Epithelial cell of proximal tubule (primary cell): Measurements from ENCODE around the gene SUMO4. TPM values are rescaled to one million over a fixed set of nuclear protein-coding genes. Genes with fewer than 3 reads are reported as not detected.

Source experiments
- DNase-seq: peaks from one replicate; pipeline ENCODE4 v3.0.0-alpha.2; 2011; ENCODE audit warnings: low read depth
- H3K4me3 ChIP-seq: 2 replicates; pipeline ENCODE4 v1.5.1; 2011; ENCODE audit warnings: low read depth, mild to moderate bottlenecking, low read length
- total RNA-seq: library from RNA; depleted of rRNA; stranded (reverse); fragments of >200 nt; gene quantifications from 2 replicates; pipeline ENCODE4 v1.2.3, GENCODE V29; 2015
- TF ChIP-seq, protein P1 (sequence below): conservative IDR thresholded peaks from 2 replicates; pipeline ENCODE4 v1.5.1; 2012; ENCODE audit warnings: low read depth, mild to moderate bottlenecking, low read length

SUMO4 gene
- total RNA-seq: not detected in 2 replicates

DNA sequence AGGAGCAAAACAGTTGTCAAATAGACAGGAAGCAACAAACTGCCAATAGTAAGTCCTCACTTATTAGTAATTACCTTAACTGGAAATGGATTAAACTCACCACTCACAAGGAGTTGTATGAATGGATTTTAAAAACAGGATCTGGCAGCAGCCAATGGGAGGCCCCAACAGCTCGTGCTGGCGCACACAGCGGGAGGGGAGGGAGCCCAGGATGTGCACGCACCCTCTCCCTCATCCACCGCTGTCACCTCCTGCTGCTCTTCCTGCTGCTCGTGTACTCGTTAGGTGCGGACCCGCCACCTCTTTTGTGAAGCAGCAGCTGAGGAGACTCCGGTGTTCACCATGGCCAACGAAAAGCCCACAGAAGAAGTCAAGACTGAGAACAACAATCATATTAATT, at the start of gene SUMO4:
SUMO4 (plus strand) TSS at position 213 of the 400 bp plus-strand sequence; CDS start at position 343, 130 bp downstream.
- no peak for DNase-seq
- TF ChIP-seq, protein P1, sequence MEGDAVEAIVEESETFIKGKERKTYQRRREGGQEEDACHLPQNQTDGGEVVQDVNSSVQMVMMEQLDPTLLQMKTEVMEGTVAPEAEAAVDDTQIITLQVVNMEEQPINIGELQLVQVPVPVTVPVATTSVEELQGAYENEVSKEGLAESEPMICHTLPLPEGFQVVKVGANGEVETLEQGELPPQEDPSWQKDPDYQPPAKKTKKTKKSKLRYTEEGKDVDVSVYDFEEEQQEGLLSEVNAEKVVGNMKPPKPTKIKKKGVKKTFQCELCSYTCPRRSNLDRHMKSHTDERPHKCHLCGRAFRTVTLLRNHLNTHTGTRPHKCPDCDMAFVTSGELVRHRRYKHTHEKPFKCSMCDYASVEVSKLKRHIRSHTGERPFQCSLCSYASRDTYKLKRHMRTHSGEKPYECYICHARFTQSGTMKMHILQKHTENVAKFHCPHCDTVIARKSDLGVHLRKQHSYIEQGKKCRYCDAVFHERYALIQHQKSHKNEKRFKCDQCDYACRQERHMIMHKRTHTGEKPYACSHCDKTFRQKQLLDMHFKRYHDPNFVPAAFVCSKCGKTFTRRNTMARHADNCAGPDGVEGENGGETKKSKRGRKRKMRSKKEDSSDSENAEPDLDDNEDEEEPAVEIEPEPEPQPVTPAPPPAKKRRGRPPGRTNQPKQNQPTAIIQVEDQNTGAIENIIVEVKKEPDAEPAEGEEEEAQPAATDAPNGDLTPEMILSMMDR: no peak

DNA sequence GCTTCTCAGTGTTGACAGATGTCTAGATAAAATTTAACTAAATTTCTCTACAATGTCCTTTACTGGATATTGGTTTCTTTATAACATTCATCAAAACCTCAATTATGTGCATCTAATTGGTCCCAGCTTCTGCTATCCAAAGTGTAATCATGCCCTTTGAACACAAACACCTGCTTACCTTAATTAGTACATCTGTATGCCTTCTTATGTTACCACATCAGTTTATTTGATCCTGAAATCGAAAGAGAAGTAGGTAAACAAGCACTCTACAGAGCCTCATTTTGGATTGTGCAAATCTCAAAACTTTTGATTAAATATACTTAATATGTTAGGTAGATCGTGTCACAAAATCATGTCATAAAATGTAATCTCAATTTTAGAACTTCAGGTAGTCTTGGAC, 46.1 kb upstream of the SUMO4 start:
- H3K4me3 ChIP-seq: no peak overlapping the region
- TF ChIP-seq, protein P1: no peak
- DNase-seq: no peak

More for the DNA sequence above, at the start of gene SUMO4:
- no peak within 1 kb of the TSS for H3K4me3 ChIP-seq

DNA sequence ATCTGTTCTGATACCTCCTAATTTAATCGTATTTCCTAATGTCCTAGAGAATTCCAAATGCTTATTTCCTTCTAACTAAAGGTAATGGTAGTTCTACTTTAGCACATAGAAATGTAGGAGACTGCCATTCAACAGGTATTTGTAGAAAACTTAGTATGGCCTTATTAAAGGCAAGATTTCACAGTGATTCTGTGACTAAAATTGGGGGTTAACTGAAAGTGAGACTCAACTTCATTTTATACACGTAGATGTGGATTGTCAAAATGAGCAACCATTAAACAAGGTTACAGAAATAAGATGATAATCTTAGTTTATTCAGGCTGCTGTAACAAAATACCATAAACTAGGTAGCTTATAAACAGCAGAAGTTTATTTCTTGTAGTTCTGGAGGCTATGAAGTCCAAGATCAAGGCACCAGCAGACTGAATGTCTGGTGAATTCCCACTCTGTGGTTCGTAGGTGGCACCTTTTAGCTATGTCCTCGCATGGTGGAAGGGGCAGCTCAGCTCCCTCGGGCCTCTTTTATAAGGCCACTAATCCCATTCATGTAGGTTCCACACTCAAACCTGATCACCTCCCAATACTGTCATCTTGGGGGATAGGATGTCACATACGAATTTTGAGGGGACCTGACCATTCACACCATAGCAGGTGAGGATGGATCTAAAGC, 43.8 kb upstream of the SUMO4 start:
- TF ChIP-seq, protein P1: no peak
- no peak for DNase-seq
- no peak overlapping the region for H3K4me3 ChIP-seq

DNA sequence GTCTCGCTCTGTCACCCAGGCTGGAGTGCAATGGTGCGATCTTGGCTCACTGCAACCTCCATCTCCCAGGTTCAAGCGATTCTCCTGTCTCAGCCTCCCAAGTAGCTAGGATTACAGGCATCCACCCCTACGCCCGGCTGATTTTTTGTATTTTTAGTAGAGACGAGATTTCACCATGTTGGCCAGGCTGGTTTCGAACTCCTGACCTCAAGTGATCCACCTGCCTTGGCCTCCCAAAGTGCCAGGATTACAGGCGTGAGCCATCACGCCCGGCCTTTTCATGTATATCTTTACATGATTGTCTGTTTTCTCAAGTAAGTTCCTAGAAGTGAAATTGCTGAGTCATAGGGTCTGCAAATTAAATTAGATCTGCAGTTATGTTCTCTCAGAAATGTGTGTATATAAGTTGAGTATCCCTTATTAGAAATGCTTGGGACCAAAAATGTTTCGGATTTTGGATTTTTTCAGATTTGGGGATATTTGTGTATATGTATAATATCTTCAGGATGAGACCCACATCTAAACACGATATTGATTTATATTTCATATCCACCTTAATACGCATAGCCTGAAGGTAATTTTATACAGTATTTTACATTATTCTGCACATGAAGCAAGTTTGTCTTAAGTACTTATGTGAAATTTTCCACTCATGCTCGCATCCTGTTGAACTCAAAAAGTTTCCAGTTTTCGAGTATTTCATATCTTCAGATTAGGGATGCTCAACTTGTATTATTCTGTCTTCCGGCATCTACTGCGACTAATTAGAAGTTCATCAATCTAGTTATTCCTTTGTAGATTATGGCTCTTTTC, 42.1 kb upstream of the SUMO4 start:
- no peak overlapping the region for H3K4me3 ChIP-seq
- TF ChIP-seq, protein P1: no peak
- no peak for DNase-seq

DNA sequence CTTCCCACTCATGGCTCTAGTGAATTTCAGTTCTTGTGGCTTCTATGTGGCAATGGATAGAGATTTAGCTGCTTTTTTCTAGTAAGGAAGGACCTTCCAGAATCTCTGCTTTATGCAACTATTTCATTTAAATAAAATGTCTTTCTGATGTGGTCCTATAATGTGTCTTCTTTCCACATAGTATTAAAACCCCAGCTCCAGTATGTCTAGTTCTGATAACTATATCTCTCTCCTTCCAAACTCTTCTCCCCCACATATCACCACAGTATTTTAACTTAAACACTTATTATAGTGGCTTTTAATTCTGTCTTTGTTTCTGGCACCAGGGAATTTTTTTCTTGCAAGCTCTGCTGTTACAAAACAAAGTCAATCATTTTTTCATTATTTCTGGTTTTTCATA, 40.6 kb upstream of the SUMO4 start:
- no peak overlapping the region for H3K4me3 ChIP-seq
- TF ChIP-seq, protein P1: no peak
- DNase-seq: no peak

DNA sequence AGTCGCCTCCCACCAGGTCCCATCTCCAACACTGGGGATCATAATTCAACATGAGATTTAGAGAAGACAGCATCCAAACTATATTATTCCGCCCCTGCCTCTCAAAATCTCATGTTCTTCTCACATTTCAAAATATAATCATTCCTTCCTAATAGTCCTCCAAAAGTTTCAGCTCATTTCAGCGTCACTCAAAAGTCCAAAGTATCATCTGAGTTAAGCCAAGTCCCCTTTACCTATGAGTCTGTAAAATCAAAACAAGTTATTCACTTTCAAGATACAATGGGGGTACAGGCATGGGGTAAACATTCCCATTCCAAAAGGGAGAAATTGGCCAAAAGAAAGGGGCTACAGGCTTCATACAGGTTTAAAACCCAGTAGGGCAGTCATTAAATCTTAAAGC, 39.5 kb upstream of the SUMO4 start:
- TF ChIP-seq, protein P1: no peak
- DNase-seq: no peak

More for the DNA sequence above, 39.5 kb upstream of the SUMO4 start:
- no peak overlapping the region for H3K4me3 ChIP-seq
